SK-N-SH (cell line): ENCODE results near the gene PHACTR4. TPM values are rescaled to one million over a fixed set of nuclear protein-coding genes. Genes with fewer than 3 reads are reported as not detected.
"Not testable (repeated sequence)": the region's sequence is repeated elsewhere in the genome, so short reads cannot be mapped to it uniquely, and the experiment has no call there.

ENCODE experiments used
- CTCF ChIA-PET: fragments of 300-600, 350-600 bp; formaldehyde crosslinking; extraction: SDS; loops from one replicate; lab custom pipeline; 2021; lab: Yijun Ruan, JAX
- POLR2A ChIA-PET: fragments of 350-600 bp; sonication (Branson Sonifier 250); formaldehyde crosslinking; extraction: SDS; loops from one replicate; lab custom pipeline; 2020; ENCODE audit warnings: antibody characterized with exemption, inconsistent platforms; lab: Yijun Ruan, JAX
- DNase-seq: peaks from one replicate; pipeline ENCODE4 v3.0.0; 2012
- H2AFZ ChIP-seq: fragments of 200-600 bp; sonication (generic); 2 replicates; pipeline ENCODE4 v1.8.1; 2016; ENCODE audit warnings: antibody characterized with exemption, mild to moderate bottlenecking, low read depth
- H3F3A ChIP-seq: fragments of 200-600 bp; sonication (generic); replicated peaks from 2 replicates; pipeline ENCODE3; 2016; ENCODE audit warnings: antibody characterized with exemption, mild to moderate bottlenecking; ENCODE audit not compliant: insufficient read depth
- H3K27ac ChIP-seq, 2 experiments: fragments of 200-500 bp in 1 of 2; fragments of 200-600 bp in 1 of 2; sonication (Bioruptor generic) in 1 of 2; sonication (generic), shearing (Covaris generic) in 1 of 2; 2 replicates each; pipeline versions ENCODE4 v1.5.1 to v1.6.1; 2014 to 2016; ENCODE audit warnings: low read depth in 2 of 2, inconsistent platforms in 1 of 2, low read length in 1 of 2, mild to moderate bottlenecking in 1 of 2, mixed read lengths in 1 of 2
- H3K27me3 ChIP-seq: fragments of 200-600 bp; sonication (generic), shearing (Covaris generic); 2 replicates; pipeline ENCODE4 v1.6.1; 2016; ENCODE audit warnings: mixed run types; ENCODE audit not compliant: insufficient read depth
- H3K36me3 ChIP-seq, 2 experiments: fragments of 200-500 bp in 1 of 2; fragments of 200-600 bp in 1 of 2; sonication (Bioruptor generic) in 1 of 2; sonication (generic) in 1 of 2; replicated peaks in 1 of 2; 2 replicates each; pipeline versions ENCODE3 to v1.5.1; 2014 to 2016; ENCODE audit warnings: low read length in 1 of 2, mild to moderate bottlenecking in 1 of 2; ENCODE audit not compliant: insufficient read depth in 2 of 2, control insufficient read depth in 1 of 2
- H3K4me1 ChIP-seq, 2 experiments: fragments of 200-500 bp in 1 of 2; fragments of 200-600 bp in 1 of 2; sonication (Bioruptor generic) in 1 of 2; sonication (generic), shearing (Covaris generic) in 1 of 2; 2 replicates each; pipeline versions ENCODE4 v1.5.1 to v1.6.1; 2014 to 2016; ENCODE audit warnings: low read depth in 1 of 2, low read length in 1 of 2, mixed run types in 1 of 2; ENCODE audit not compliant: insufficient read depth in 2 of 2, control insufficient read depth in 1 of 2
- H3K4me2 ChIP-seq: fragments of 200-600 bp; sonication (generic), shearing (Covaris generic); 2 replicates; pipeline ENCODE4 v1.6.1; 2017; ENCODE audit warnings: mixed run types
- H3K4me3 ChIP-seq, 2 experiments: fragments of 200-500 bp in 1 of 2; fragments of 200-600 bp in 1 of 2; sonication (Bioruptor generic) in 1 of 2; sonication (generic), shearing (Covaris generic) in 1 of 2; 2 replicates each; pipeline versions ENCODE4 v1.5.1 to v1.8.1; 2014 to 2016; ENCODE audit warnings: low read depth in 2 of 2, inconsistent platforms in 1 of 2, low read length in 1 of 2, mild to moderate bottlenecking in 1 of 2, mixed read lengths in 1 of 2, moderate library complexity in 1 of 2
- H3K79me2 ChIP-seq: fragments of 200-600 bp; sonication (generic); 2 replicates; pipeline ENCODE4 v1.8.1; 2017; ENCODE audit warnings: mild to moderate bottlenecking; ENCODE audit not compliant: insufficient read depth
- H3K9ac ChIP-seq: fragments of 200-600 bp; sonication (generic); 2 replicates; pipeline ENCODE4 v1.6.1; 2017; ENCODE audit warnings: mixed run types
- H3K9me2 ChIP-seq: fragments of 200-600 bp; sonication (generic); 2 replicates; pipeline ENCODE4 v1.6.1; 2017; ENCODE audit warnings: mixed run types
- H3K9me3 ChIP-seq: fragments of 200-600 bp; sonication (generic); 2 replicates; pipeline ENCODE4 v1.6.1; 2017; ENCODE audit warnings: mixed run types, mild to moderate bottlenecking, moderate library complexity
- H4K20me1 ChIP-seq: fragments of 200-600 bp; sonication (generic); 2 replicates; pipeline ENCODE4 v1.6.1; 2017; ENCODE audit warnings: mild to moderate bottlenecking, mixed run types; ENCODE audit not compliant: insufficient read depth
- CTCF ChIP-seq: fragments of 200-600 bp; sonication (generic); IDR thresholded peaks from 2 replicates; pipeline ENCODE4 v1.6.1; 2017; ENCODE audit warnings: antibody characterized with exemption, mild to moderate bottlenecking, moderate library complexity
- FOSL2 ChIP-seq: IDR thresholded peaks from 2 replicates; pipeline ENCODE4 v1.4.0; 2012; ENCODE audit warnings: low read depth, mild to moderate bottlenecking, moderate library complexity, borderline replicate concordance
- GABPA ChIP-seq: IDR thresholded peaks from 2 replicates; pipeline ENCODE4 v1.4.0; 2012; ENCODE audit warnings: low read depth, mild to moderate bottlenecking
- NRF1 ChIP-seq: IDR thresholded peaks from 2 replicates; pipeline ENCODE4 v1.6.1; 2012; ENCODE audit warnings: low read depth, mild to moderate bottlenecking, low read length
- POLR2AphosphoS5 ChIP-seq: IDR thresholded peaks from 2 replicates; pipeline ENCODE4 v1.6.1; 2012; ENCODE audit warnings: low read depth, low read length
- RAD21 ChIP-seq: IDR thresholded peaks from 2 replicates; pipeline ENCODE4 v1.6.1; 2012; ENCODE audit warnings: mild to moderate bottlenecking, low read length
- RXRA ChIP-seq: IDR thresholded peaks from 2 replicates; pipeline ENCODE4 v1.4.0; 2012; ENCODE audit warnings: low read depth, mild to moderate bottlenecking, borderline replicate concordance
- TCF12 ChIP-seq: IDR thresholded peaks from 2 replicates; pipeline ENCODE4 v1.4.0; 2012
- WGBS: methylation state at CpG from one replicate; pipeline ENCODE4 v1.1.6; 2017; ENCODE audit warnings: low lambda C conversion rate; 5-methylcytosine and 5-hydroxymethylcytosine counted together
- polyA plus RNA-seq, 3 experiments: library from polyadenylated mRNA; depleted of rRNA; stranded (reverse); fragments of >200 nt; gene quantifications; 2 replicates each; pipeline ENCODE4 v1.2.3, GENCODE V29; 2012

Gene PHACTR4
- polyA plus RNA-seq, 1 of the 3 experiments (the other 2 are of a cell fraction), result 9.8 TPM

- no peak for DNase-seq
- H3K27me3 ChIP-seq, result no peaks in the 10 kb centered on the region
- ChIA-PET POLR2A (no interaction called here), CTCF (no interaction called here)
- H3K9me3 ChIP-seq, result no peaks in the 10 kb centered on the region
- no peak overlapping the region for H3K4me2 ChIP-seq
- 93% methylated on average over 7 of the region's 7 CpGs for WGBS
- H3K4me3 ChIP-seq, result no peak overlapping the region
- peaks cover 0 to 30% of the 10 kb centered on the region in 2 experiments for H3K36me3 ChIP-seq
- no peaks in the 10 kb centered on the region for H4K20me1 ChIP-seq
- no peaks in the 10 kb centered on the region for H3K9me2 ChIP-seq
- H3F3A ChIP-seq, result peaks cover 3% of the 10 kb centered on the region
- no peaks in the 10 kb centered on the region for H3K79me2 ChIP-seq
- H3K27ac ChIP-seq, result no peak overlapping the region
- H2AFZ ChIP-seq, result no peak overlapping the region
- H3K9ac ChIP-seq, result no peak overlapping the region
- TF ChIP-seq CTCF (peak; percentile 32), FOSL2 (no peak), RAD21 (0 out of 2 replicates have a peak, but pooled peaks have one; percentile 3), GABPA (no peak), TCF12 (no peak), POLR2AphosphoS5 (no peak)
- peaks cover 0 to 14% of the 10 kb centered on the region in 2 experiments; a peak in 1 of 4 replicates for H3K4me1 ChIP-seq
Observed at GRCh38 chr1:28540651-28541050, 171.1 kb downstream of the PHACTR4 start.

- H3F3A ChIP-seq, H3K9ac ChIP-seq, H3K9me2 ChIP-seq, H3K27me3 ChIP-seq, H3K4me2 ChIP-seq, H3K27ac ChIP-seq, H3K79me2 ChIP-seq, DNase-seq, H2AFZ ChIP-seq, H3K9me3 ChIP-seq, H3K4me3 ChIP-seq, H4K20me1 ChIP-seq: not testable (repeated sequence)
- CTCF ChIA-PET, result interaction anchor here (1.0 kb wide), 1 partner anchor 61 kb away, joined by 4 read pairs; no protein-coding TSS in a partner anchor
- peaks cover 0 to 21% of the 10 kb centered on the region in 2 experiments for H3K36me3 ChIP-seq
- peaks cover 0 to 14% of the 10 kb centered on the region in 2 experiments; a peak in 1 of 4 replicates for H3K4me1 ChIP-seq
- POLR2A ChIA-PET, result interaction anchor here (1.0 kb wide), 1 partner anchor 42 kb away, joined by 3 read pairs; no protein-coding TSS in a partner anchor
- WGBS, result 91% methylated on average over 8 of the region's 8 CpGs
Observed at GRCh38 chr1:28541414-28542015, 172.0 kb downstream of the PHACTR4 start.

DNA sequence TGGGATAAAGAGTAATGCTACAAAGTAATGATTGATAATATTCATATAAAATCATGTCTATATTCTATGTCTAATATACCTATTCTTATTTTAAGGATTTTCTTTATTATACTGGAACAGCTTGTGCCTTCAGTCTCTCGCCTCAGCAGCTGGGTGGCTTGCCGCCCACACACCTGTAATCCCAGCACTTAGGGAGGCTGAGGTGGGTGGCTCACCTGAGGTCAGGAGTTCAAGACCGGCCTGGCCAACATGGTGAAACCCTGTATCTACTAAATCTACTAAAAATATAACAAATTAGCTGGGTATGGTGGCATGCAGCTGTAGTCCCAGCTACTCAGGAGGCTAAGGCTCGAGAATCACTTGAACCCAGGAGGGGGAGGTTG, 175.7 kb downstream of the PHACTR4 start:
- H3K36me3 ChIP-seq, result no peaks in the 10 kb centered on the region
- no peaks in the 10 kb centered on the region for H3K27me3 ChIP-seq
- no peaks in the 10 kb centered on the region for H3K4me1 ChIP-seq
- peaks cover 3% of the 10 kb centered on the region for H3F3A ChIP-seq
- no peak overlapping the region for H3K4me2 ChIP-seq
- no peak overlapping the region for H2AFZ ChIP-seq
- no peaks in the 10 kb centered on the region for H3K79me2 ChIP-seq
- no peak for TF ChIP-seq RXRA
- TF ChIP-seq NRF1, result no peak
- H3K4me3 ChIP-seq, result no peak overlapping the region
- POLR2A ChIA-PET, result interaction anchor here (1.2 kb wide), 1 partner anchor 37 kb away, joined by 3 read pairs; no protein-coding TSS in a partner anchor
- H3K9me2 ChIP-seq, result no peaks in the 10 kb centered on the region
- CTCF ChIA-PET, result interaction anchor here (1.1 kb wide), 1 partner anchor 8 kb away, joined by 3 read pairs; no protein-coding TSS in a partner anchor
- DNase-seq, result no peak
- WGBS, result 97% methylated on average over 4 of the region's 4 CpGs
- H4K20me1 ChIP-seq, result no peaks in the 10 kb centered on the region
- H3K9ac ChIP-seq, result no peak overlapping the region
- H3K27ac ChIP-seq, result no peak overlapping the region
- no peaks in the 10 kb centered on the region for H3K9me3 ChIP-seq
